Nephron progenitor cell (in vitro differentiated cells): ENCODE results near the gene CAPN3.

Source experiments
- DNase-seq: peaks from one replicate; pipeline ENCODE4 v3.0.0; 2021
- H3K27ac Mint-ChIP-seq: 2 replicates; pipeline ENCODE4 v1.8.0; 2021; ENCODE audit warnings: mild to moderate bottlenecking, moderate library complexity, mixed read lengths
- H3K27me3 Mint-ChIP-seq: 2 replicates; pipeline ENCODE4 v1.8.0; 2021; ENCODE audit warnings: mild to moderate bottlenecking, low read depth, mixed read lengths; ENCODE audit not compliant: poor library complexity
- H3K36me3 Mint-ChIP-seq: 2 replicates; pipeline ENCODE4 v1.8.0; 2021; ENCODE audit warnings: low read depth, mixed read lengths
- H3K4me1 Mint-ChIP-seq: 2 replicates; pipeline ENCODE4 v1.8.0; 2021; ENCODE audit warnings: mixed read lengths
- H3K4me3 Mint-ChIP-seq: 2 replicates; pipeline ENCODE4 v1.8.0; 2021; ENCODE audit warnings: mild to moderate bottlenecking, moderate library complexity, mixed read lengths
- H3K9me3 Mint-ChIP-seq: 2 replicates; pipeline ENCODE4 v1.8.0; 2021; ENCODE audit warnings: mild to moderate bottlenecking, moderate library complexity, mixed read lengths
- CTCF ChIP-seq: fragments of 200-600 bp; sonication (generic); IDR thresholded peaks from 2 replicates; pipeline ENCODE4 v1.5.0; 2021; ENCODE audit warnings: antibody characterized with exemption

CAPN3 gene

GRCh38 chr15:42449770-42450424 lies 90.6 kb downstream of the CAPN3 start:
- no peak for TF ChIP-seq CTCF
- Mint-ChIP-seq H3K27ac (no peak overlapping the region), H3K36me3 (peaks cover 65% of the 10 kb centered on the region), H3K4me1 (no peaks in the 10 kb centered on the region), H3K4me3 (no peak overlapping the region), H3K9me3 (no peaks in the 10 kb centered on the region), H3K27me3 (no peaks in the 10 kb centered on the region)
- DNase-seq = no peak

DNA sequence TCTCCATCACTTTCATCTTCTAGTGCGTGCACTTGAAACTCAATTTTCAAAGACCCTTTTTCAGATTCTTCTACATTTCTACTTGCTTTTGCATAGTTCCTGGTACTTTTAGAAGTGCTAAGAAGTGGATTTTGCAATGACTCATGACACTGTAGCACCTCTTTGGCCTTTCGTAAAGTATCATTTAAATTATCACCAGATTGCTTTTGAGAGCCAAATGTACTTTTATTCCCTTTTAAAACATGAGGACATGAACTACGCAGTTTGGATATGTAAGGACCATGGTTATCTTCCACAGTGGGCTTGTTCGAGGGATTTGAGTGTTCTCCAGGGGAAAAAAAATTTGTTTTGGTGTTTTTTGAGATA lies 91.1 kb downstream of the CAPN3 start:
- no peak for DNase-seq
- Mint-ChIP-seq H3K4me3 (no peak overlapping the region), H3K4me1 (no peaks in the 10 kb centered on the region), H3K36me3 (peaks cover 60% of the 10 kb centered on the region), H3K27ac (no peak overlapping the region), H3K27me3 (no peaks in the 10 kb centered on the region), H3K9me3 (no peaks in the 10 kb centered on the region)
- TF ChIP-seq CTCF = no peak

GRCh38 chr15:42453826-42454225 lies 94.5 kb downstream of the CAPN3 start:
- H3K9me3 Mint-ChIP-seq = no peaks in the 10 kb centered on the region
- H3K4me1 Mint-ChIP-seq = peaks cover 17% of the 10 kb centered on the region
- no peak for TF ChIP-seq CTCF
- H3K4me3 Mint-ChIP-seq = no peak overlapping the region
- H3K27ac Mint-ChIP-seq = no peak overlapping the region
- DNase-seq = no peak
- peaks cover 43% of the 10 kb centered on the region for H3K36me3 Mint-ChIP-seq
- H3K27me3 Mint-ChIP-seq = peaks cover 5% of the 10 kb centered on the region

DNA sequence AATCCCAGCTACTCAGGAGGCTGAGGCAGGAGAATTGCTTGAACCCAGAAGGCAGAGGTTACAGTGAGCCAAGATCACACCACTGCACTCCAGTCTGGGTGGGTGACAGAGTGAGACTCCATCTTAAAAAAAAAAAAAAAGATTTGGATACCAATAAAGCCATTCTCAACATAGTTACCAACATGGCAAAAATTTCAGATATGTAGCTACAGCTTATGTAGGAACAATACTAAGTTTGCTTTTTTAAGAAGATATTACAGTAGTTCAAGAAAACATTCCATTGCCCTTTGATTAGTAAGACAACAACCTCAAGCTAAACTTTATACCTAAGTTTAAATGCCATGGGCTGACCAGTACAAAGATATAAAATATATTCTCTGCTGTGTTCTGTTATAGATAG lies 97.2 kb downstream of the CAPN3 start:
- peaks cover 17% of the 10 kb centered on the region for H3K4me1 Mint-ChIP-seq
- H3K36me3 Mint-ChIP-seq = peaks cover 25% of the 10 kb centered on the region
- DNase-seq = no peak
- H3K9me3 Mint-ChIP-seq = no peaks in the 10 kb centered on the region
- H3K27ac Mint-ChIP-seq = no peak overlapping the region
- no peak for TF ChIP-seq CTCF
- peaks cover 5% of the 10 kb centered on the region for H3K27me3 Mint-ChIP-seq
- no peak overlapping the region for H3K4me3 Mint-ChIP-seq

GRCh38 chr15:42456971-42457370 lies 97.7 kb downstream of the CAPN3 start:
- Mint-ChIP-seq H3K36me3 (peaks cover 21% of the 10 kb centered on the region), H3K27me3 (peaks cover 5% of the 10 kb centered on the region), H3K9me3 (no peaks in the 10 kb centered on the region), H3K4me1 (peaks cover 17% of the 10 kb centered on the region), H3K27ac (peak overlapping the region; percentile 7), H3K4me3 (no peak overlapping the region)
- no peak for DNase-seq
- no peak for TF ChIP-seq CTCF
